GM18519 (cell line): ENCODE measurements around the gene APC2.
"Not testable (repeated sequence)": the region's sequence is repeated elsewhere in the genome, so short reads cannot be mapped to it uniquely, and the experiment has no call there.

ENCODE experiments used
- ATAC-seq: cut with Tn5 transposase; IDR thresholded peaks from one replicate; pipeline ENCODE4 v1.9.1; 2021; ENCODE audit warnings: mild to moderate bottlenecking, moderate library complexity; ENCODE audit not compliant: unreplicated experiment, low FRiP score

APC2 gene

DNA sequence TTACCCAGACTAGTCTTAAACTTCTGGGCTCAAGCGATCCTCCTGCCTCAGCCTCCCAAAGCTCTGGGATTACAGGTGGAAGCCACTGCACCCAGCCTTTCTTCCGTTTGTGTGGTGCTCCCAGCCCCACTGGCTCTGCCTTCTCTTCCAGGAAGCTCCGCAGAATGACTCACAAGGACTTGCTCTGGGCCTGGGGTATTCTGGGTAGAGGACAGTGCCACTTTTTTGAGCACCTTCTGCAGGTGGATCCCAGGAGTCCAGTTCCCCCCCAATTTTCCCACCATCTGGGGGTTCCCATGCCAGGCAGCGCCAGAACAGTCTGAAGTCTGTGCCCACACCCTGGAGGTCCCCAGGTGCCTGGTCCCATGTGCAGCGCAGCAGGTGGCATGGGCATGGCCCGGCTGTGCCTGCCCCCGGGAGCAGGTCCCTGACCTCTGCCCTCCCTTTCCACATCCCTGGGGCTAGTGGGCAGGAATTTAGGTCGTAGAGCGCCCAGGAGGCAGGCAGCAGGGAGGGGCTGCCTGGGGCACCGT lies 42.6 kb downstream of the APC2 start:
- no peak for ATAC-seq

DNA sequence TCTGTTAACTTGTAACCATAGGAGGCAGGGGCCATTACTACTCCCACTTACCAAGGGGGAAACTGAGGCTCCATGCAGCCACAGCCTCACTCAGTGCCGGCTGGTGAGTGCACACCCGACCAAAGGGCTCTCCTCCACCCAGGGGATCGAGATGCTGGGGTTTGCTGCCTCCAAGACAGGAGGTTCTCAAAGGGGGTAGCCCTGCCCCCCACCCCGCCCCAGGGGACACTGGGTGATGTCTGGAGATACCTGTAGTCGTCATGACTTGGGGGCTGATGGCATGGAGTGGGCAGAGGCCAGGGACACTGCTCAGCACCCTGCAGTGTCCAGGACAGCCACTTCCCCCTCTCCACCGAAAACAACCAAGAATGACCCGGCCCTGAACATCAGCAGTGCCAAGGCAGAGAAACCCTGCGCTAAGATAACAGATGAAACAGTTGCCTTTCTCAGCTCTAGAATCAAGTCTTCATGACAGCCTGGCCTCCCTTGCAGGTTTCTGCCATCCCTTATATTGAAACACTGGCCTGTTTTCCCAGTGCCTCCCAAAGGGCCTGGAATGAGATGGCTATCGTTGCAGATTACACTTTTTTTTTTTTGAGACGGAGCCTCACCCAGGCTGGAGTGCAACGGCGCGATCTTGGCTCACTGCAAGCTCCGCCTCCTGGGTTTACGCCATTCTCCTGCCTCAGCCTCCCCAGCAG lies 44.3 kb downstream of the APC2 start:
- no peak for ATAC-seq

DNA sequence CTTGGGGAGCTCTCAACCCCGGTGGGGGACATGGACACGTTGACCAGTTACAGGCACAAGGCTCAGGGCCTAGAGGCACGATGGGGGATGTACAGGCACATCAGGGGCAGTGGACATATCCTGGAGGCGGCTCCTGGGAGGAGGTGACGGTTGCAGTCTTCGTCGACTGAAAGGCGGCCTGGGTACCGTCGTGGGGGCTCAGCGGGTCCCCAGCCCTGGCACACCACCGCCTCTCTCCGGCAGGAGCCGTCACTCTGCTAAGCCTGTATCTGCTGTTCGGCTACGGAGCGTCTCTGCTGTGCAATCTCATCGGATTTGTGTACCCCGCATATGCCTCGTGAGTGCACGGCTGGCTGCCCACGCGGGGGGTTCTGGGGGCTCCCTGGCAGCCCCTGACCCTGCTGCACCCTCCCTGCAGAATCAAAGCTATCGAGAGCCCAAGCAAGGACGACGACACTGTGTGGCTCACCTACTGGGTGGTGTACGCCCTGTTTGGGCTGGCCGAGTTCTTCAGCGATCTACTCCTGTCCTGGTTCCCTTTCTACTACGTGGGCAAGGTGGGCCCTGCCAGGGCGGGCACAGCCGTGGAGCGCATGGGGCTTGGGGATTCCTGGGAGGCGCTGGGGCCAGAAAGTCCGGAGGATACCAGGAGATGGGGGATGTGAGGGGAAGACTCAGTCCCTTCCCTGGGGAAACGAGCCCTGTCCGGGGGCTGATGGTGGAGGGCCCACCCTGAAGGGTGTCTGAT lies 45.3 kb downstream of the APC2 start:
- no peak for ATAC-seq

DNA sequence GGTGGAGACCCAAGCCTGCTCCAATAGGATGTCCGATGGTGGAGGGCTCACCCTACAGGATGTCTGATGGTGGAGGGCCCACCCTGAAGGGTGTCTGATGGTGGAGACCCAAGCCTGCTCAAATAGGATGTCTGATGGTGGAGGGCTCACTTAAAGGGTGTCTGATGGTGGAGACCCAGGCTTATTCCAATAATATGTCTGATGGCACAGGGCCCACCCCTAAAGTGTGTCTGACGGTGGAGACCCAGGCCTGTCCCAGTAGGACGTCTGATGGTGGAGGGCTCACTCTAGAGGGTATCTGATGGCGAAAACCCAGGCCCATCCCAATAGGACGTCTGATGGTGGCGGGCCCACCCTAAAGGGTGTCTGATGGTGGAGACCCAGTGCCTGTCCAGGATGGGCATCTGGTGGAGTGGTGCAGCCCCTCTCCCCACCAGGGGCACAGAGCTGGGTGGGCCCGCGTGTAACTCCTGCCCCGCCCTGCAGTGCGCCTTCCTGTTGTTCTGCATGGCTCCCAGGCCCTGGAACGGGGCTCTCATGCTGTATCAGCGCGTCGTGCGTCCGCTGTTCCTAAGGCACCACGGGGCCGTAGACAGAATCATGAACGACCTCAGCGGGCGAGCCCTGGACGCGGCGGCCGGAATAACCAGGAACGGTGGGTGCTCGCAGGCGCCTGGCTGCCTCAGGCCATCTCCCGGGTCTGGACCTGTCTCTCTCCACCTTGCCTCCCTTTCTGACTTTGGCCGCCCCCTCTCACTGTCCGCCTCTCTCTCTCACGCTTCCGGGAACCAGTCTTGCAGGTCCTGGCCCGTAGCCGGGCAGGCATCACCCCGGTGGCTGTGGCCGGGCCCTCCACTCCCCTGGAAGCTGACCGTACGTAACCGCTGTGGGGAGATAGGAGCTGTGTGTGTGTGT lies 46.1 kb downstream of the APC2 start:
- no peak for ATAC-seq

DNA sequence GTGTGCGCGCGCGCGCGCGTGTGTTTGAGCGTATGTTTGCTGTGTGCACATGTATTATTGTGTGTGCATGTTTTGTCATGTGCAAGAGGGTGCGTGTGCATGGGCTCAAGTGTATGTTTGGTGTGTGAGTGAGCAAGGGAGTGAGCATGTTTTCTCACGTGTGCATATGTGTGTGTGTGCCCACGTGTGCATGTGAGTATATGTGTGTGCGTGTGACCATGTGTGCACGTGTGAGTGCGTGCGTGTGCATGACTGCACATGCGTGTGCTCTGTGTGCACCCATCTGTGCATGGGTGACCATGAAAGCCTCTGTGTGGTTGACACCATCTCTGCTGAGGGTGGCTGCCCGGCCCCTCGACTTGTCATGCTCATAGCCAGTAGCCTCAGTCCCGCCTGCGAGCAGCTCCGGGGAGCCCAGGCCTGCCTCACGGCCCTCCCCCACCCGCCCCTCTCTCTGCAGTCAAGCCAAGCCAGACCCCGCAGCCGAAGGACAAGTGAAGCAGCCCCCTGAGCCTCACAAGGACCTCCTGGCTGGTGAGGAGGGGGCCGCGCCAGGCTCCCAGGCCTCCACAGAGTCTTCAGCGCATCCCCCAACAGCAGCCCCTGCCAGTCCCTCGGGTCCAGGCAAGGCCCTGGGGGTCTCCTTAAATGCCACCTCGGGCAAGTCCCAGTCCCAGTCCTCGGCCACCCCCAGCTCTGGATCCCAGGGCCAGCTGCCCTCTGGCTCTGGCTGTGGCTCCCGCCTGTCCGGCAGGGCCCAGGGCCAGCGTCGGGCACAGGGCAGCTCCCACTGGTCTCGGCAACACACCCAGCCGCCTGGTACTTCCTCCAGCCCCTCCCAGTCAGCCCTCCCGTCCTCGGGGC lies 47.0 kb downstream of the APC2 start:
- no peak for ATAC-seq

DNA sequence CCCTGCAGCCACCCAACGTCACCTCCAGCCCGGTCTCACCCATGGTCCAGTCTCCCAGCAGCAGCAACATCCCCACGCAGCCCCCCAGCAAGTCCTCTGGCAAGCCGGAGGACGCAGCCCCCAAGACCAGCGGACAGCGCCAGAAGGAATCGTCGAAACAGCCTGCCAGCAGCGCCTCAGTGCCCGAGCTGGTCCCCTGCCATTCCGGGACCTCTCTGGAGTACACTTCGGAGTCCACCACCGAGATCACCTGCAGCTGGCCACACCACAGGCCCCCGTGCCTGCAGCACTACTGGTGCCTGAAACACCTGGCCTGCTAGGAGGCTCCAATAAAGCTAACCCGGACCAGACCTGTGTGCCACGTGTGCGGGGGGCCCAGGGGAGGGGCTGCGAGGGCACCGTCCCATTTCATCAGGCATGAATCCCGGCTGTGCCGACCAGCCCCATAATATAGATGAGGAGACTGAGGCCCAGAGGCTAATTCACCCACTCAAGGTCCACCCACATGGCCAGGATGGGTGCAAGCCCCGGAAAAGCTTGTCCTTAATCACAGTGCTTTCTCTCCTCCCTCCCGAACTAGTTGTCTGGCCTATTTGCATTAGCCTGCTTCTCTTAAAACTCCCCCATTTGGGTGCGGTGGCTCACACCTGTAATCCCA lies 47.8 kb downstream of the APC2 start:
- ATAC-seq: no peak

DNA sequence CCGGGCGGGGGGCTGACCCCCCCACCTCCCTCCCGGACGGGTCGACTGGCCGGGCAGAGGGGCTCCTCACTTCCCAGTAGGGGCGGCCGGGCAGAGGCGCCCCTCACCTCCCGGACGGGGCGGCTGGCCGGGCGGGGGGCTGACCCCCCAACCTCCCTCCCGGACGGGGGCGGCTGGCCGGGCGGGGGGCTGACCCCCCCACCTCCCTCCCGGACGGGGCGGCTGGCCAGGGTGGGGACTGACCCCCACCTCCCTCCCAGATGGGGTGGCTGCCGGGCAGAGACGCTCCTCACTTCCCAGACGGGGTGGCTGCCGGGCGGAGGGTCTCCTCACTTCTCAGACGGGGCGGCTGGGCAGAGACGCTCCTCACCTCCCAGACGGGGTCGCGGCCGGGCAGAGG lies 49.3 kb downstream of the APC2 start:
- not testable (repeated sequence) for ATAC-seq

DNA sequence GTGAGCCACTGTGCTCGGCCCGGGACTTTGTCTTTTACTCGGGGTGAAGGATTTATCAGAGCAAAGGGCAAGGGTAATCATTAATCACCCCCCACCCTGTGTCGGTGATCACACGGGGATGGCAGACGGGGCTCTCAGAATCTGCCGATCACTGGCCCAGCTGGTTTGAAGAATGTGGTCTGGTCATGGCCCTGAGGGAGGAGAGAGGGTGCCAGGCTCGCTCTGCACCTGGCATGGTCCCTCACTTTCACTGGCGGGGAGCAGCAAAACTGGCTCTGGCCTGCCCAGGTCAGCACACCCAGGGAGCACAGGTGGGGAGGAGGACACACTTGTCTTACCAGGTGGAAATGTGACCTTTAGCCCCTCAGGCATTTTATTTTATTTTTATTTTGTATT lies 51.3 kb downstream of the APC2 start:
- no peak for ATAC-seq

DNA sequence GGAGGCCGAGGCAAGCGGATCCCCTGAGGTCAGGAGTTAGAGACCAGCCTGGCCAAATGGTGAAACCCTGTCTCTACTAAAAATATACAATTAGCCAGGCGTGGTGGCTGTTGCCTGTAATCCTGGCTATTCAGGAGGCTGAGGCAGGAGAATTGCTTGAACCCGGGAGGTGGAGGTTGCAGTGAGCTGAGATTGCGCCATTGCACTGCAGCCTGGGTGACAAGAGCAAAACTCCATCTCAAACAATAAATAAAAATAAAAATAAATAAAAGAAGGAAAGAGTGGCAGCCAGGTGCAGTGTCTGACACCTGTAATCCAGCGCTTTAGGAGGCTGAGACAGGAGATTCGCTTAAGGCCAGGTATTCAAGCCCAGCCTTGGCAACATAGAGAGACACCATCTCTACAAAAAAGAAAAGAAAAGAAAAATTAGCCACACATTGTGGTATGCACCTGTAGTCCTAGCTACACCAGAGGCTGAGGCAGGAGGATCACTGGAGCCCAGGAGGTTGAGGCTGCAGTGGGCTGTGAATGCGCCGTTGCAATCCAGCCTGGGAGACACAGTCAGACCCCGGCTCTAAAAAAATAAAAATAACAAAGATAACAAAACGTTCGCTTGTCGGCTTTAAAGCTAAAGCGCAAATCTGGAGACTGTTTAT lies 52.6 kb downstream of the APC2 start:
- no peak for ATAC-seq

DNA sequence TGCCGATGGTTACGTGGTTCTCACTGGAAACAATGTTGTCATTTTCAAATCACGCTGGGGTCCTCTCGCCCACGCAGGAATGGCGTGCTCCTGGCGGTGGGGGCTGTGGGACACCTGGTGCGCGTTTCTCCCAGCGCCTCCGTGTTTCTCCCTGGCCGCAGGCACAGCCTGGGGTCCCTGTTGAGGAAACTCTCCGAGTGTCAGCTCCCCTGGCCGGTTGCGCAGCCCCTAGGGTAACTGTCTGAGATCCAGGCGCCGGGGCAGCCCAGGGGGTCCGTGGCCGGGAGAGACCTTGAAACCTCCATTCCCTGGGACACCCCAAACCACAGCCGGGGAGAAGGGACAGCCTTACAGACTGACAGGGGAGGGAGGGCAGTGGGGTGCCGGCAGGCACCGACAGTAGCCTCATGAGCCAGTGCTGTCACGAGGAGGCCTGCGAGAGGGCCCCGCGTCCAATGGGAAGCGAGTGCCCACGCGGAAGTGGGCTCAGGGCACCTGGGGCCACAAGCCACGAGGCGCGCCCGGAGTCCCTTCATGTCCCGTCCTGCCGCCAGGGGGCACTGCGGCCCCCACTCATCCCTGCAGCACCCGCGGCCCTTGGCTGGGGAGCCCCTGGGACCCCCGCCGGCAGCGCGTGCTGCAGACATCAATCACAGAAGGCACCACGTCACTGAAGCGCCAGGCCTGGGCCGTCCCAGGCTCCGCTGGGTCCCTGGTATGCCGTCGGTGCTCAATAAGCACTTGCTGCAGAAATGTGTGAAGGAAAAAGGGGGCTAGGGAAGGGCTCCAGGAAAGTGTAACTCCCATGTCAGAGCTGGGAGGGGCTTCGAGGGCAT lies 53.4 kb downstream of the APC2 start:
- no peak for ATAC-seq

DNA sequence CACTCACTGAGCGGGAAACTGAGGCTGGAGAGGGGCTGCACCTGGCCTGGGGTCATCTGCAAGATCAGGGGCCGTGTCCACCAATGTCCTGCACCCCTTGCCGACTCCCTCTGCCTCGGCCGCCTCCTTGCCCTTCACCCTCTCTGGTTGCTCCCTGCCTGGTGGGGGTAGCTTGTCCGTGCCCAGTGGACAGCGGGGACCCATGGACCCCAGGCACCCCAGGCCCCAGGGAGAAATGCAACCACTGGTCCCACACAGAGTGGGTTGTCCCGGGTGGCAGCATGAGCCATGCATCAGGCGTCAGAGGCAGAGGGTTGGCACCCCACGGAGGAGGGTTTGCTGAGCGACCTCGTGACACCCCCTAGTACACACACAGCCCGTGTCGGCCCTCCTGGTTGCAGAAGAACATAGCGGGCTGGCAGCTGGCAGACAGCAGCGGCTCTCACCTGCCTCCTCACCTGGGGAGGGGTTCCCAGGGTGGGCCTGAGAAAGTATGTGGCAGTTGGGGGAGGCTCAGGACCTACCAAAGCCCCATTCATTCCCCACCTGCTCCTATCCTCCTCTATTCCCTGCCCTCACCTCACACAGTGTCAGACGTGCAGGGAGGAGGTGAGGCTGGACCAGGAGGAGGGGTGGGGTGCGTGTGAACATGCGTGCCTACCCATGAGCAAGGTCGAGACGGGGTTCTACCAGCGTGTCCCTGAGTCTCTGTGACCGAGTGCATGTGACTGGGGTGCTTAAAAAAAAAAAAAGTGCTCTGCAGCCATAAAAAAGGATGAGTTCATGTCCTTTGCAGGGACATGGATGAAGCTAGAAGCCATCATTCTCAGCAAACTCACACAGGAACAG lies 54.2 kb downstream of the APC2 start:
- ATAC-seq: no peak

DNA sequence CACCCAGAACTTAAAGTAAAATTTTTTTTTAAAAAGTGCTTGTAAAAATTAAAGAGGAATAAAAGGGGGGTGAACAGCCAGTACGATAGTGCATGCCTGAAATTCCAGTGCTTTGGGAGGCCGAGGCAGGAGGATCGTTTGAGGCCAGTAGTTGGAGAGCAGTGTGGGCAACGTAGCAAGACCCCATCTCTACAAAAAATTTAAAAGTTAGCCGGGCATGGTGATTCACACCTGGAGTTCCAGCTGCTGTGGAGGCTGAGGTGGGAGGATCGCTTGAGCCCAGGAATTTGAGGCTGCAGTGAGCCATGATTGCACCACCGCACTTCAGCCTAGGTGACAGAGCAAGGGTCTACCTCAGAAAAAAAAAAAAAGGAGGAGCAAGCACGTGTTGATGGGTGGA lies 55.1 kb downstream of the APC2 start:
- ATAC-seq: no peak

DNA sequence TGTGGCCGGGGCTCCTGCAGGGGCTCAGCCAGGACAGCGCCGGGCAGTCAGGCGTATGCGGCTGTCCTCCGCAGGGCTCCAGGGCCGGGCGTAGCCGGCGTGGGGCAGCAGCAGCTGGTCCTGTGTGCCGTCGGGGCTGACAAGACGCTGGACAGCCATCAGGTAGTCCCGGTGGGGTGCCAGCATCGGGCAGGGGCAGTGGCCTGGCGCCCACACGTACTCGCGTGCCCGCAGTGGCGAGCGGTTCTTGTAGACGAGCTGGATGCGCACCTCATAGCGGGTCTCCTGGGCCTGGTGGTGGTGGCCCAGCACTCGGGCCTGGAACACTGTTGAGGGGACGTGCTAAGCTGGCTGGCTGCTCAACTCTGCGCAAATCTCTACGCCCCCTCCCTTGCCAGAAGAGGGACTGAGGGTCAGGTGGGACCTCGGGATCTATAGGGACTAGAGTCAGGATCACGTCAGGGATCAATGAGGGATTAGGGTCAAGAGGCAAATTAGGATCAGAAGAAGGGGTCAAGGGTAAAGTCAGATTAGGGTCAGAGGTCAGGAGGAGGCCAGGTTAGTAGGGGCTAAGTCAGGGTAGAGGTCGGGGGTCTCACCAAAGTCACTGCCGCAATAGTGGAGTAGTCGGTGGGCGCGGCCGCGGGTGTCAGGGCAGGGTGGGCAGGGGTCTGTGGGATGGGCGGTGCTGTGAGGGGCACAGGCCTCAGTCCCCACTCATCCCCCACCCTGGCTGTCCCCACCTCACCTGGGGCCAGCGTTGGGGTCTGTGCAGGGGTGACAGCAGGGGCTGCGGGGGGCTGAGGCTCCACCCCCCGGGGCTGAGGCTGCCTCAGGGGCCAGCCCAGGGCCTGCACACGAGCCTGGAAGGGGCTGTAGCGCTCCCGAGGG lies 56.3 kb downstream of the APC2 start:
- ATAC-seq: no peak

DNA sequence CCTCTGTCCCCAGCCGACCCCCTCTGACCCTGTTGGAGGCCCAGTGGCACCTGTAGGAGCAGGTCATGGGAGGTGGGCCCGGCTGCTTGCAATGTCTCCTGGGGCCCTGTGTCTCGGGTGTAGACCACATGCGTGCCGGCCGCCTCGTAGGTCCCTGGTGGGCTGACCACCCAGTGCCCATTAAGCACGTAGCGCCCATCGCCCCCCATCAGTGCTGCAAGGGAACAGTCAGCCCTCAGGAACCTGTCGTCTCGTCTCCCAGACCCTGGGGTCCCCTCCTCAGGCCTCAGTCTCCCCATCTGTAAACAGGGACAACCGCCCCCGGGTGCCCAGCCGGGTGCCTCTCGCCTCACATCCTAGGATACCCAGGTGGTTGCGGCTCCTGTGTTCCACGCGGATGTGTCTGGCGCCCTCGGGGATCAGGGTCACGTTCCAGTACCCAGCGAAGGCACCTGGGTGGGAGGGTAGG lies 57.3 kb downstream of the APC2 start:
- no peak for ATAC-seq

DNA sequence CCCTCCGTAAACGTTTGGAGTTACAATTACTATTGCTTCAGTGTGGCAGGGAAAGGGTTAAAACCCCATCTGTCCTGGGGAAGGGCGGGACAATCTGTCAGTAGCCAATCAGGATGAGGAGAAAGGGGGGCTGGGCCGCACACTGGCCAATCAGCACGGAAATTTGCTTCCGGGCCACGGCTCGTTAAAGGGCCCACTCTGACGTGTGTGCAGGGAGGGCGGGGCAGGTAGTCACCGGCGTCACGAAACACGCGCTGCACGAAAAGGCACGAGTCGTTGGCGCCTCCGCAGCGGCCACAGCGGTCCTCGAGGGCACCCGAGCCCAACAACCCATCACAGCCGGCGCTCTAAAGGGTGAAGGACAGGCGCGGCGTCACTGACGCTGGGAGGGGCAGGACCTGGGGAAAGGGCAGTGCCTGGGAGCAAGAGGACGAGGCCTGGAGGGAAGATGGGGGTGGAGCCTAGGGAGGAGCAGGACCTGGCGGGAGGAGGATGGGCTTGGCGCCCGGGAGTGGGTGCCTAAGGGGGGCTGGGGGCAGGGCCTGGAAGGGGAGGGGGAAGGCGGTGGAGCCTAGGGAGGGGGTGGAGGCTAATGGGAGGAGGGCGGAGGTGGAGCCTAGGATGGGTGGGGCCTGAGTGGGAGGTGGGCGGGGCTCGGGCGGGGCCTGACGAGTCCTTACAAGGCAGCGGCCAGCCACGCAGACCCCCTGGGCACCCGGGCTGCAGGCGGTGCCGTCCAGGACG lies 58.0 kb downstream of the APC2 start:
- no peak for ATAC-seq

DNA sequence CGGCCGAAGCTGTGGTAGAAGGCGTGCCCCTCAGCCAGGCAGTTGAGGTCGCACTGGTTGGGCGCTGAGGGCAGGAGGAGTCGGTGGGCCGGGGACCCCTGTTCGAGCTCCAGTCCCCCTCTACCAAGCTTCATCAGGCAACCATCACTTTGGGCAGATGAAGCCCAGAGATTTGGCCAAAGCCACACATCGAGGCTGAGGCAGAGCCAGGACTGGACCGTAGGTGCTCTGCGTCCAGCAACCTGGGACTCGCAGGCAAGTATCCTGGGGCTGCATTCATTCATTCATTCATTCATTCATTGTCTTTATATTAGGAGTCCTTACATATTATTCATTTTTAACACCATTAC lies 58.6 kb downstream of the APC2 start:
- no peak for ATAC-seq
